Type B pancreatic cell (in vitro differentiated cells): ENCODE data around the gene DEFB121. TPM values are rescaled to one million over a fixed set of nuclear protein-coding genes. Genes with fewer than 3 reads are reported as not detected.
"Not testable (repeated sequence)": the region's sequence is repeated elsewhere in the genome, so short reads cannot be mapped to it uniquely, and the experiment has no call there.

Source experiments
- DNase-seq: peaks from one replicate; pipeline ENCODE4 v3.0.0; 2021; ENCODE audit warnings: mixed read lengths; ENCODE audit not compliant: unreplicated experiment; ENCODE audit errors: extremely low spot score
- H3K27ac Mint-ChIP-seq: 2 replicates; pipeline ENCODE4 v1.8.0; 2021; ENCODE audit warnings: mild to moderate bottlenecking, mixed read lengths
- H3K27me3 Mint-ChIP-seq: 2 replicates; pipeline ENCODE4 v1.8.0; 2021; ENCODE audit warnings: mixed read lengths
- H3K36me3 Mint-ChIP-seq: 2 replicates; pipeline ENCODE4 v1.8.0; 2021; ENCODE audit warnings: mixed read lengths
- H3K4me1 Mint-ChIP-seq: one replicate; pipeline ENCODE4 v1.8.0; 2021; ENCODE audit warnings: mixed read lengths; ENCODE audit not compliant: unreplicated experiment
- H3K4me3 Mint-ChIP-seq: 2 replicates; pipeline ENCODE4 v1.8.0; 2021; ENCODE audit warnings: mild to moderate bottlenecking, mixed read lengths
- H3K9me3 Mint-ChIP-seq: 2 replicates; pipeline ENCODE4 v1.8.0; 2021; ENCODE audit warnings: mixed read lengths
- CTCF ChIP-seq: fragments of 200-600 bp; sonication (generic); conservative IDR thresholded peaks from 2 replicates; pipeline ENCODE4 v1.5.0; 2021; ENCODE audit warnings: antibody characterized with exemption, mild to moderate bottlenecking
- total RNA-seq: library from RNA; stranded (reverse); gene quantifications from 2 replicates; pipeline ENCODE4 v1.2.1, GENCODE V29; 2021; ENCODE audit warnings: low replicate concordance

The DEFB121 gene
- total RNA-seq, 1 donor from 2014 or later: not detected

GRCh38 chr20:31392836-31393235 lies 13.2 kb downstream of the DEFB121 start:
- no peak overlapping the region for H3K27ac Mint-ChIP-seq
- DNase-seq: no peak
- no peaks in the 10 kb centered on the region for H3K36me3 Mint-ChIP-seq
- H3K4me3 Mint-ChIP-seq: no peak overlapping the region
- H3K4me1 Mint-ChIP-seq: no peaks in the 10 kb centered on the region
- no peak for TF ChIP-seq CTCF
- H3K9me3 Mint-ChIP-seq: peaks cover 14% of the 10 kb centered on the region
- H3K27me3 Mint-ChIP-seq: no peaks in the 10 kb centered on the region

- no peaks in the 10 kb centered on the region for H3K4me1 Mint-ChIP-seq
- DNase-seq: no peak
- no peak within 1 kb of the TSS for H3K27ac Mint-ChIP-seq
- H3K36me3 Mint-ChIP-seq: no peaks in the 10 kb centered on the region
- H3K9me3 Mint-ChIP-seq: peaks cover 18% of the 10 kb centered on the region
- H3K27me3 Mint-ChIP-seq: no peaks in the 10 kb centered on the region
- no peak for TF ChIP-seq CTCF
- no peak within 1 kb of the TSS for H3K4me3 Mint-ChIP-seq
These were observed 15.5 kb downstream of the DEFB121 start, which contains the start of gene DEFB119 for GRCh38 chr20:31390490-31390889. Gene DEFB119 (minus strand): TSS chr20:31390590. CDS start chr20:31390483, 107 bp downstream.

GRCh38 chr20:31374346-31374745 lies 31.7 kb downstream of the DEFB121 start:
- no peak for TF ChIP-seq CTCF
- no peak overlapping the region for H3K27ac Mint-ChIP-seq
- peaks cover 10% of the 10 kb centered on the region for H3K9me3 Mint-ChIP-seq
- H3K27me3 Mint-ChIP-seq: no peaks in the 10 kb centered on the region
- no peak overlapping the region for H3K4me3 Mint-ChIP-seq
- no peaks in the 10 kb centered on the region for H3K36me3 Mint-ChIP-seq
- no peak for DNase-seq
- H3K4me1 Mint-ChIP-seq: no peaks in the 10 kb centered on the region

DNA sequence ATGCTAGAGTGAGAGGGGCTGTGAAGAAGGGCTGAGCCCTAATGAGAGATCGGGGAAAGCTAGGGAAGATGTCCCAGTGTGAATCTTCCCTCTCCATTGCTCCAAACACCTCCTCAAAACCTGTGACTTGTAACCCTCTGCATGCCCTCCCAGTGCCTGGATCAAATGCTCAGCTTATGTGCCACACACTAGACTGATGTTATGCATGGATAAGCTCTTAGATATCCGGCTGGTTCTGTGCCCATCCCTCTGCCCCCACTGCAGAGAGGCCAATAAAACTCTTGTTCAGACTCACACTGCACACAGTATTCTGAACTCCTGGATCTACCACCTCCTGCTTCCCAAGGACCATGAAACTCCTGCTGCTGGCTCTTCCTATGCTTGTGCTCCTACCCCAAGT lies 37.7 kb downstream of the DEFB121 start, which contains the start of gene DEFB118:
TSS of gene DEFB118 (plus strand) at position 301 of the 400 bp plus-strand sequence. CDS start at position 351, 50 bp downstream.
- Mint-ChIP-seq H3K4me1 (no peaks in the 10 kb centered on the region), H3K4me3 (no peak within 1 kb of the TSS), H3K27ac (no peak within 1 kb of the TSS), H3K27me3 (no peaks in the 10 kb centered on the region), H3K36me3 (no peaks in the 10 kb centered on the region), H3K9me3 (peaks cover 11% of the 10 kb centered on the region)
- no peak for TF ChIP-seq CTCF
- DNase-seq: no peak

- not testable (repeated sequence) for H3K4me1 Mint-ChIP-seq, H3K36me3 Mint-ChIP-seq, H3K4me3 Mint-ChIP-seq, H3K27ac Mint-ChIP-seq, DNase-seq, H3K27me3 Mint-ChIP-seq
- H3K9me3 Mint-ChIP-seq: peaks cover 15% of the 10 kb centered on the region
These were observed 41.7 kb downstream of the DEFB121 start for GRCh38 chr20:31364272-31364671.

DNA sequence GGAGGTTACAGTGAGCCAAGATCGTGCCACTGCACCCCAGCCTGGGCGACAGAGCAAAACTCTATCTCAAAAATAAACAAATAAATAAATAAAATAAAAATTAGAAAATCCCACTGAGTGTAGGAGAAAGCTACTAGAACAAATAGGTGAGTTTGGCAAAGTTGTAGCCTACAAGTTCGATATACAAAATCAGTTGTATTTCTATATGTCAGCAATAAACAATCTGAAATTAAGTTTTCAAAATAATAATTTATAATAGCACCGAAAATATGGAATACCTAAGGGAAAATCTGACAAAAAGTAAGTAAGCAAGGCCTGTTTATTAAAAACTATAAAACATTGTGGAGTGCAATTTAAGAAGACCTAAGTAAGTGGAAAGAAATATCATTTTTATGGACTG lies 42.7 kb downstream of the DEFB121 start:
- Mint-ChIP-seq H3K4me3 (no peak overlapping the region), H3K27ac (no peak overlapping the region), H3K4me1 (no peaks in the 10 kb centered on the region), H3K36me3 (no peaks in the 10 kb centered on the region), H3K27me3 (no peaks in the 10 kb centered on the region), H3K9me3 (peaks cover 15% of the 10 kb centered on the region)
- TF ChIP-seq CTCF: no peak
- DNase-seq: no peak
